Activated T-cell treated with anti-CD3 and anti-CD28 coated beads, Interleukin-2, amount 50 U/mL, for 4 hours (primary cell): ENCODE measurements around the gene SCGB1A1. TPM values are rescaled to one million over a fixed set of nuclear protein-coding genes. Genes with fewer than 3 reads are reported as not detected.

ENCODE experiments used
- ATAC-seq, 2 donors: fragments of 200-7000 bp; cut with Tn5 transposase; one replicate each; pipeline ENCODE4 v1.10.0; 2021
- DNase-seq: peaks from one replicate; pipeline ENCODE4 v3.0.0-alpha.2; 2020
- H3K27me3 Mint-ChIP-seq: one replicate; pipeline ENCODE4 v1.8.0; 2021; ENCODE audit warnings: low read depth, mixed read lengths
- H3K36me3 Mint-ChIP-seq: one replicate; pipeline ENCODE4 v1.8.0; 2022; ENCODE audit warnings: mixed read lengths; ENCODE audit not compliant: insufficient read depth
- H3K4me1 Mint-ChIP-seq: one replicate; pipeline ENCODE4 v1.8.0; 2021; ENCODE audit warnings: low read depth, mixed read lengths
- H3K4me3 Mint-ChIP-seq: one replicate; pipeline ENCODE4 v1.8.0; 2021; ENCODE audit warnings: mild to moderate bottlenecking, moderate library complexity, mixed read lengths
- H3K9me3 Mint-ChIP-seq: one replicate; pipeline ENCODE4 v1.8.0; 2021; ENCODE audit warnings: mixed read lengths
- total RNA-seq, 3 donors: library from RNA; stranded (reverse); gene quantifications; one replicate each; pipeline ENCODE4 v1.2.1, GENCODE V29; 2021

Gene SCGB1A1
- total RNA-seq, 3 donors from 2014 or later, result 0.61 to 1.1 (median 0.87) TPM

DNA sequence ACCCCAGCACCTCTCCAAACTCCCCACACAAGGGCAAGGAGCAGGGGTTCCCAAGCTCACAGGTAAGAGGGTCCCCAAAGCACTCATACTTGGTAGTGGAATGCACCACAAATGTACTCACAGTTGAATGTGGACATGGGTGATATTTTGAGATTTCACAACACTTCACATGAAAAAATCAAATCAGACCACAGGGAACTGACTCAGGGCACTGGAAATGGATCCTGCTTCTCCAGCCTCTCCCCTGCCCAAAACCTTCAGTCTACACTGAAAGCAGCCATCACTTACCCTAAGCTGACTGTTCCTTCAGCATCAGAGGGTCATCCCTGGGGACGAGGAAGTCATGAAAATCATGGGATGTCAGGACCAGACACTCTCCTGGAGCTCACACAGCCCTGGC is 40.2 kb downstream of the SCGB1A1 start:
- no peak for DNase-seq
- no peaks in the 10 kb centered on the region for H3K27me3 Mint-ChIP-seq
- no peaks in the 10 kb centered on the region for H3K36me3 Mint-ChIP-seq
- H3K4me3 Mint-ChIP-seq, result no peak overlapping the region
- peaks cover 2% of the 10 kb centered on the region for H3K4me1 Mint-ChIP-seq
- H3K9me3 Mint-ChIP-seq, result no peaks in the 10 kb centered on the region
- no peak for ATAC-seq

DNA sequence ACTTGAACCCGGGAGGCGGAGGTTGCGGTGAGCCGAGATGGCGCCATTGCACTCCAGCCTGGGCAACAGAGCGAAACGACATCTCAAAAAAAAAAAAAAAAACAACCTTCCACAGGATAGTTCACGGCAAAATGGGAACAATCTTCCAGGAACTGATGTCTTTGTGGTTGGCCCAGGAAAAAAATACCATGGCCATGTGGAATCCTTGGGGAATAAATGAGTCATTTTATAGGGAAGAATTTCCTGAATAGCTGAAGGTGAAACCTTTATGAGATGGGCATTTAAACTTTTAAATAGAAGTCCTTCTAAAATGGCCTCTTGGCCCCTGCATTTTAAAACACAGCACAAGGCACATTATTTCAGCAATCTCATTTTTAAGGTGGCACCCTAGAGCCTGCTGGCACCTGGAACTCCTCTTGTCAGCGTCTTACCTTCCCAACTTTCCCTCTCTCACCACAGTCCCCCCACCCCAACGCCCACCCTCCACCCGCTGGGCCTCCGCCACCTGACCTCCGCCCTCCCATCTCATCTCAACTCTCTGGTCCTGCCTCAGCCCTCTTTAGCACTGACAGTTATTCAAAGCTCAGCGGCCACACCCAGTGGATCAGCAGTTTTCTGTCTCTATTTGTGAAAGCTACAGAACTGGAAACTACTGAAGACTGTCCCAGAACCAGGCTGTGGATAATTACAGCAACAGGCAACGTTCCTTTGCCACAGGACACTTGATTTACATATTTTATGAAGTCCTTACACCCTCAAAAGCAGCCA is 43.1 kb downstream of the SCGB1A1 start:
- no peaks in the 10 kb centered on the region for H3K27me3 Mint-ChIP-seq
- H3K4me1 Mint-ChIP-seq, result peaks cover 2% of the 10 kb centered on the region
- no peak for ATAC-seq
- no peaks in the 10 kb centered on the region for H3K9me3 Mint-ChIP-seq
- no peak overlapping the region for H3K4me3 Mint-ChIP-seq
- H3K36me3 Mint-ChIP-seq, result no peaks in the 10 kb centered on the region
- no peak for DNase-seq

DNA sequence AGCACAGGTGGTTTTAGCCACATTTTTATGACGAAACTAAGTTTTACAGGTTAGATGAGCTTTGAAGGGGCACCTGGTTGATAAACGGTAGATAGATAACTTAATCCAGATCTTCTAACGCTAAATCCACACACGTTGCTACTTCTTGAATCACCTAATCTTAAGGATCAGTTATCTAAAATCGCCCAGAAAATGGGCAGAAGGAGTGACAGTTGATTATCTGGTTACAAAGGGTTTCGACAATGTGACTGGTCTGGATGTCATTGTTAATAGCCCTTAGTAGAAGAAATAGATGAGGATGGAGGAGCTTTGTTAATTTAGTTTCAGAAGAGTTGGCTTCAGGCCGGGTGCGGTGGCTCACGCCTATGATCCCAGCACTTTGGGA is 43.7 kb downstream of the SCGB1A1 start:
- Mint-ChIP-seq H3K4me1 (peaks cover 2% of the 10 kb centered on the region), H3K27me3 (no peaks in the 10 kb centered on the region), H3K36me3 (no peaks in the 10 kb centered on the region), H3K4me3 (no peak overlapping the region), H3K9me3 (no peaks in the 10 kb centered on the region)
- DNase-seq (no peak), ATAC-seq (no peak)

DNA sequence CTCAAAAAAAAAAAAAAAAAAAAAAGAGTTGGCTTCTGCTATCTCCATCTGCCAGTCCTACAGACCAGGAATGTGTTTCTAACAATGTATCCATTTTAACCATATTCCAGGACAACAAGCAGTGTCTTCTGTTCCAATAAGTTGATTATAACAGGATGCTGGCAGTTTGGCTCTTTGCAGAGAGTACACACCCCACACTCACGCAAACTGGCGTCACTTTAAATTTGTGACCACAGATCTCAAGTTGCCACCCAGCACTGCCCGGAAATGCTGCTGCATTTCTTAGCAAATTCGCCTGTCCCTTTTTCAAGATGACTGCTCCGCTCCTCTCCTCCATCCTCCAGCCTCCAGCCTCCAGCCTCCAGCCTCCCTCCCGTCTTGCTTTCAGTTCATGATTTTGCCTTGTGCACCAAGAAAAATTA is 44.3 kb downstream of the SCGB1A1 start:
- DNase-seq, result no peak
- H3K27me3 Mint-ChIP-seq, result no peaks in the 10 kb centered on the region
- no peak overlapping the region for H3K4me3 Mint-ChIP-seq
- ATAC-seq, result no peak
- H3K9me3 Mint-ChIP-seq, result no peaks in the 10 kb centered on the region
- no peaks in the 10 kb centered on the region for H3K36me3 Mint-ChIP-seq
- peaks cover 2% of the 10 kb centered on the region for H3K4me1 Mint-ChIP-seq

GRCh38 chr11:62464655-62465054 is 45.8 kb downstream of the SCGB1A1 start:
- no peak overlapping the region for H3K4me3 Mint-ChIP-seq
- H3K27me3 Mint-ChIP-seq, result no peaks in the 10 kb centered on the region
- no peak for ATAC-seq

DNA sequence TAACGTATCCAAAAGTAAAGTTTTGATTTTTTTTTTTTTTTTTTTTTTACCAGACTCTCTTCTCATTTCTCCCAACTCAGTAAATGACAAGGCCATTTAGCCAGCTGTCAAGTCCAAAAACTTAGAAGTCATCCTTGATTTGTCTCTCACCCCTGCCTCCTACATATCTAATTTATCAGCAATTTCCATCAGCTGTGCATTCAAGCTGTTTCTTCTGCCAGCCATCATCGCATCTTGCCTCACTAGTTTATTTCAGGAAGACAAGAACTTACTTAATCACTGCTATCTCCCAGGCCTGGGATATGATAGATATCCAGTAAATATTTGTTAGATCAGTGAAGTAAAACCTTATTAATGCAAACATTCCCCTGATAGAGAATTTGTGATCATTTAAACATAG is 47.6 kb downstream of the SCGB1A1 start:
- peaks cover 2% of the 10 kb centered on the region for H3K4me1 Mint-ChIP-seq

More at GRCh38 chr11:62464655-62465054, 45.8 kb downstream of the SCGB1A1 start:
- H3K9me3 Mint-ChIP-seq, result no peaks in the 10 kb centered on the region
- H3K36me3 Mint-ChIP-seq, result no peaks in the 10 kb centered on the region
- DNase-seq, result no peak
- peaks cover 2% of the 10 kb centered on the region for H3K4me1 Mint-ChIP-seq

GRCh38 chr11:62468577-62468976 is 49.7 kb downstream of the SCGB1A1 start:
- Mint-ChIP-seq H3K4me3 (no peak overlapping the region), H3K36me3 (no peaks in the 10 kb centered on the region), H3K9me3 (no peaks in the 10 kb centered on the region), H3K27me3 (no peaks in the 10 kb centered on the region), H3K4me1 (no peaks in the 10 kb centered on the region)
- ATAC-seq (no peak), DNase-seq (no peak)

More for the DNA sequence above, 47.6 kb downstream of the SCGB1A1 start:
- ATAC-seq (no peak), DNase-seq (no peak)
- H3K27me3 Mint-ChIP-seq, result no peaks in the 10 kb centered on the region
- no peak overlapping the region for H3K4me3 Mint-ChIP-seq
- no peaks in the 10 kb centered on the region for H3K36me3 Mint-ChIP-seq
- no peaks in the 10 kb centered on the region for H3K9me3 Mint-ChIP-seq

GRCh38 chr11:62471603-62472002 is 52.8 kb downstream of the SCGB1A1 start:
- Mint-ChIP-seq H3K4me1 (no peaks in the 10 kb centered on the region), H3K4me3 (no peak overlapping the region), H3K27me3 (no peaks in the 10 kb centered on the region), H3K9me3 (no peaks in the 10 kb centered on the region), H3K36me3 (no peaks in the 10 kb centered on the region)
- ATAC-seq (no peak), DNase-seq (no peak)

DNA sequence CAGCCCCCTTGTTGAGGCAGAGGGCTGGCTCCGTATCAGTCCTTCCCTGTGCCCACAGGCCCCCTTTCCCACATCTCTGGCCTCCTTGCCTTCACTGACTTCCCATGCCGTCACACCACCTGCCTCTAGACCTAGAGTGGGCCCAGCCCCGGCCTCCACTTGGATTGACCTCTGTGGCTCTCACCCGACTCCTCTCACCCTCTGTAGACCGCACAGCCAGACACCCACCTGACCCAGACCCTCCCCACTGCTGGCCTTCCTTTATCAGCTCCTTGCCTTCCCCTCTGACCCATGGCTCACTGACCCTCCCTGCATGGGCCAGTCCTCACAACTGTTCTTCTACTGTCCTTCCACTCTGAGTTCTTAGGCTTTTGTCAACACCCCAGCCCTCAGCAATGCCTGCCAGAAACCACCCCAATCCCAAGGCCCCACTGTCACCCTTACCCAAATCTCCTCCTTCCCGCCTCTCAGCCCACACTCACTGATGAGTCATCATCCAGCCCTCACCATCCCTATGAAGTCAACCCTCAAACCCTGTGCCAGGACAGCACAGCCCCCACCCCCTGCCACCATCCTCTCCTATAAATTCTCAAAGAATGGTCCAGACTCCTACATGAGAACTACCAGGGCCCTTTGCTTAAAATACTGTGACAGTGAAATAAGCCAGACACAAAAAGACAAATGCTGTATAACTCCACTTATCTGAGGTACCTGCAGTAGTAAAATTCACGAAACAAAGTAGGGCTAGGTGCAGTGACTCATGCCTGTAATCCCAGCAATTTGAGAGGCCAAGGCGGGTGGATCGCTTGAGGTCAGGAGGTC is 53.4 kb downstream of the SCGB1A1 start:
- Mint-ChIP-seq H3K27me3 (no peaks in the 10 kb centered on the region), H3K36me3 (no peaks in the 10 kb centered on the region), H3K4me1 (no peaks in the 10 kb centered on the region), H3K9me3 (no peaks in the 10 kb centered on the region), H3K4me3 (no peak overlapping the region)
- ATAC-seq (no peak), DNase-seq (no peak)

Other genes starting within 250 kb of the SCGB1A1 start
- not detected for gene SCGB1D1, start 228.8 kb upstream of the SCGB1A1 start, total RNA-seq
- not detected for gene SCGB2A1, start 210.4 kb upstream of the SCGB1A1 start, total RNA-seq
- gene SCGB1D2, start 176.8 kb upstream of the SCGB1A1 start, total RNA-seq, result not detected
- not detected for gene SCGB2A2, start 148.9 kb upstream of the SCGB1A1 start, total RNA-seq
- not detected for gene SCGB1D4, start 120.0 kb upstream of the SCGB1A1 start, total RNA-seq
- gene ASRGL1, start 81.6 kb upstream of the SCGB1A1 start, total RNA-seq, result 1 to 10 TPM; 3.1 to 4.5 (median 4.2) TPM
- gene AHNAK, start 127.8 kb downstream of the SCGB1A1 start, total RNA-seq, result 10 to 100 TPM; 12.3 to 22.7 (median 13.3) TPM
- 1,000 to 10,000 TPM; 1,775 to 1,880 (median 1,879) TPM for gene EEF1G, start 154.9 kb downstream of the SCGB1A1 start, total RNA-seq
- gene TUT1, start 172.5 kb downstream of the SCGB1A1 start, total RNA-seq, result 10 to 100 TPM; 39.4 to 46.1 (median 41.6) TPM
- 100 to 1,000 TPM; 217 to 224 (median 220) TPM for gene MTA2, start 182.8 kb downstream of the SCGB1A1 start, total RNA-seq
- 100 to 1,000 TPM; 145 to 160 (median 155) TPM for gene EML3, start 193.7 kb downstream of the SCGB1A1 start, total RNA-seq
- gene ROM1, start 194.2 kb downstream of the SCGB1A1 start, total RNA-seq, result 1 to 10 TPM; 5.8 to 6.6 (median 5.8) TPM
- 10 to 100 TPM; 58.2 to 66.2 (median 59.7) TPM for gene B3GAT3, start 203.0 kb downstream of the SCGB1A1 start, total RNA-seq
- 100 to 1,000 TPM; 173 to 204 (median 194) TPM for gene GANAB, start 227.6 kb downstream of the SCGB1A1 start, total RNA-seq
- 10 to 100 TPM; 43.5 to 50.0 (median 48.0) TPM for gene INTS5, start 234.3 kb downstream of the SCGB1A1 start, total RNA-seq
- 100 to 1,000 TPM; 174 to 212 (median 206) TPM for gene C11orf98, start 246.2 kb downstream of the SCGB1A1 start, total RNA-seq
- 10 to 100 TPM; 54.6 to 73.1 (median 73.0) TPM for gene CSKMT, start 246.3 kb downstream of the SCGB1A1 start, total RNA-seq